ENCODE measurements around the gene SSBP4. TPM values are rescaled to one million over a fixed set of nuclear protein-coding genes. Genes with fewer than 3 reads are reported as not detected.
A peak's percentile ranks its signal among the peaks of the same experiment; 100 is the strongest.

The SSBP4 gene
- total RNA-seq, 1 donor from 2014 or later: 233 TPM

DNA sequence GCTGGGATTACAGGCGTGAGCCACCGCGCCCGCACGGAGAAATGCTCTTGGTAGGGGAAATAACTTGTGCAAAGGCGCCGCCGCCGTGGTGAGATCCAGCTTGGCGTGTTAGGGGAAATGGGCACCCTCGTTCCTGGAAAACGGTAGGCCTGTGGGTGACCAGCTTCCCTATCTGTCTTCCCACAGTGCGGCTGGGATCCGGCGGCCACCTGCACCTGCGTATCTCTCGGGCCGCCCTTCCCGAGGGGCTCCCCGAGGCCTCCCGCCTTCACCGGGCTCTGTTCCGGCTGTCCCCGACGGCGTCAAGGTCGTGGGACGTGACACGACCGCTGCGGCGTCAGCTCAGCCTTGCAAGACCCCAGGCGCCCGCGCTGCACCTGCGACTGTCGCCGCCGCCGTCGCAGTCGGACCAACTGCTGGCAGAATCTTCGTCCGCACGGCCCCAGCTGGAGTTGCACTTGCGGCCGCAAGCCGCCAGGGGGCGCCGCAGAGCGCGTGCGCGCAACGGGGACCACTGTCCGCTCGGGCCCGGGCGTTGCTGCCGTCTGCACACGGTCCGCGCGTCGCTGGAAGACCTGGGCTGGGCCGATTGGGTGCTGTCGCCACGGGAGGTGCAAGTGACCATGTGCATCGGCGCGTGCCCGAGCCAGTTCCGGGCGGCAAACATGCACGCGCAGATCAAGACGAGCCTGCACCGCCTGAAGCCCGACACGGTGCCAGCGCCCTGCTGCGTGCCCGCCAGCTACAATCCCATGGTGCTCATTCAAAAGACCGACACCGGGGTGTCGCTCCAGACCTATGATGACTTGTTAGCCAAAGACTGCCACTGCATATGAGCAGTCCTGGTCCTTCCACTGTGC is 30.9 kb upstream of the SSBP4 start:
- Histone ChIP-seq H3K4me1 (peaks cover 3 to 16% of the 10 kb centered on the region in 2 donors), H3K27ac (peak overlapping the region in 1 of 2 donors; percentile 19), H3K4me3 (peak overlapping the region; percentile 46 to 47), H3K27me3 (no peaks in the 10 kb centered on the region), H3K9me3 (no peaks in the 10 kb centered on the region), H3K36me3 (no peaks in the 10 kb centered on the region)
- peak in 1 of 2 donors; percentile 87 for DNase-seq (ENCODE audit: low spot score in 2 of 2)
- intact Hi-C loops (cut with DNase I): loop anchor here (1.0 to 2.0 kb wide), 2 partner anchors 22 to 24 kb away; no protein-coding TSS in a partner anchor
- TF ChIP-seq, protein P1, sequence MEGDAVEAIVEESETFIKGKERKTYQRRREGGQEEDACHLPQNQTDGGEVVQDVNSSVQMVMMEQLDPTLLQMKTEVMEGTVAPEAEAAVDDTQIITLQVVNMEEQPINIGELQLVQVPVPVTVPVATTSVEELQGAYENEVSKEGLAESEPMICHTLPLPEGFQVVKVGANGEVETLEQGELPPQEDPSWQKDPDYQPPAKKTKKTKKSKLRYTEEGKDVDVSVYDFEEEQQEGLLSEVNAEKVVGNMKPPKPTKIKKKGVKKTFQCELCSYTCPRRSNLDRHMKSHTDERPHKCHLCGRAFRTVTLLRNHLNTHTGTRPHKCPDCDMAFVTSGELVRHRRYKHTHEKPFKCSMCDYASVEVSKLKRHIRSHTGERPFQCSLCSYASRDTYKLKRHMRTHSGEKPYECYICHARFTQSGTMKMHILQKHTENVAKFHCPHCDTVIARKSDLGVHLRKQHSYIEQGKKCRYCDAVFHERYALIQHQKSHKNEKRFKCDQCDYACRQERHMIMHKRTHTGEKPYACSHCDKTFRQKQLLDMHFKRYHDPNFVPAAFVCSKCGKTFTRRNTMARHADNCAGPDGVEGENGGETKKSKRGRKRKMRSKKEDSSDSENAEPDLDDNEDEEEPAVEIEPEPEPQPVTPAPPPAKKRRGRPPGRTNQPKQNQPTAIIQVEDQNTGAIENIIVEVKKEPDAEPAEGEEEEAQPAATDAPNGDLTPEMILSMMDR (IDR thresholded peaks at IDR 0.05): peak; percentile 99 to 100 (median 100)

DNA sequence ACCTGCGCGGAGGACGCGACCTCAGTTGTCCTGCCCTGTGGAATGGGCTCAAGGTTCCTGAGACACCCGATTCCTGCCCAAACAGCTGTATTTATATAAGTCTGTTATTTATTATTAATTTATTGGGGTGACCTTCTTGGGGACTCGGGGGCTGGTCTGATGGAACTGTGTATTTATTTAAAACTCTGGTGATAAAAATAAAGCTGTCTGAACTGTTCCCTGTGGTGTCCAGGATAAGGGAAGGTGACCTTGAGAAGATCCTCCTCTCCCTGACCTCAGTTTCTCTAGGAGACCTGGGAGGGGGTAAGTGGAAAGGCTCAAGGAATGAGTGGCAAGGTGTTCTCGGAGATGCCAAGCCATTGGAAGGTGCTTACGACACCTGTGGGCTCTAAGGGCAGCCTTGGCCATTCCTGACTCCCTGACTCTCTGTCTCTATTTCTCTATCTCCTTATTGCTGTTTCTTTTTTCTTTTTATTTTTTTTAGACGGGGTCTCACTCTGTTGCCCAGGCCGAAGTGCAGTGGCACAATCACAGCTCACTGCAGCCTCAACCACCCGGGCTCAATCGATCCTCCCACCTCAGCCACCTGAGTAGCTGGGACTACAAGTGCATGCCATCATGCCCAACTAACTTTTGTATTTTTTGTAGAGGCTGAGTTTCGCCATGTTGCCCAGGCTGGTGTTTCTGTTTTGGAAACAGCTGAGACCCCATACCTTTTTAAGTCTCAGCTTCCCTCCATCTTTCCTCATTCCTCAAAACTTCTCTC is 30.1 kb upstream of the SSBP4 start:
- Histone ChIP-seq H3K27ac (peak overlapping the region in 1 of 2 donors; percentile 19), H3K4me3 (peak overlapping the region in 1 of 2 donors; percentile 46), H3K27me3 (no peaks in the 10 kb centered on the region), H3K4me1 (peaks cover 3 to 16% of the 10 kb centered on the region in 2 donors), H3K9me3 (no peaks in the 10 kb centered on the region), H3K36me3 (no peaks in the 10 kb centered on the region)
- TF ChIP-seq, protein P1 (IDR thresholded peaks at IDR 0.05): no peak
- intact Hi-C loops (cut with DNase I): loop anchor here (1.0 to 2.0 kb wide), 2 partner anchors 21 to 24 kb away; no protein-coding TSS in a partner anchor
- DNase-seq (ENCODE audit: low spot score in 2 of 2): no peak

DNA sequence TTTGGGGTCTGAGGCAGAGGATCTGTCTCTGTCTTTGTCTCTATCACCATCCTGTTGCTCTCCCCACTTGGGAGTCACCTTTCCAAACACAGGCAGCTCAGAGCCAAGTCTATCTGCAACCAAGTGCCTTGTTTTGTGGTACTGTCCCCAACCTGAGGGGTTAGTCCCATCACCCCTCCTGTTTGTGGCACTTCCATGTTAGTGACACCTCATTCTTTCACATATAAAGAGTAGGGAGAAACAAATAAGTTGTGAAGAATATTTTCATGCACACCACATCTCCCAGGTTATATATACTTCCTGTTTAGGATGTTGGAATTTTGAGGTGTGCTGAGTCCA is 29.5 kb upstream of the SSBP4 start:
- DNase-seq (ENCODE audit: low spot score in 2 of 2): no peak
- TF ChIP-seq, protein P1 (IDR thresholded peaks at IDR 0.05): no peak
- intact Hi-C loops (cut with DNase I): loop anchor here (2.0 kb wide), 1 partner anchor 25 kb away; no protein-coding TSS in a partner anchor
- Histone ChIP-seq H3K36me3 (no peaks in the 10 kb centered on the region), H3K27ac (no peak overlapping the region), H3K4me3 (no peak overlapping the region), H3K9me3 (no peaks in the 10 kb centered on the region), H3K27me3 (no peaks in the 10 kb centered on the region), H3K4me1 (peaks cover 3 to 16% of the 10 kb centered on the region in 2 donors)

DNA sequence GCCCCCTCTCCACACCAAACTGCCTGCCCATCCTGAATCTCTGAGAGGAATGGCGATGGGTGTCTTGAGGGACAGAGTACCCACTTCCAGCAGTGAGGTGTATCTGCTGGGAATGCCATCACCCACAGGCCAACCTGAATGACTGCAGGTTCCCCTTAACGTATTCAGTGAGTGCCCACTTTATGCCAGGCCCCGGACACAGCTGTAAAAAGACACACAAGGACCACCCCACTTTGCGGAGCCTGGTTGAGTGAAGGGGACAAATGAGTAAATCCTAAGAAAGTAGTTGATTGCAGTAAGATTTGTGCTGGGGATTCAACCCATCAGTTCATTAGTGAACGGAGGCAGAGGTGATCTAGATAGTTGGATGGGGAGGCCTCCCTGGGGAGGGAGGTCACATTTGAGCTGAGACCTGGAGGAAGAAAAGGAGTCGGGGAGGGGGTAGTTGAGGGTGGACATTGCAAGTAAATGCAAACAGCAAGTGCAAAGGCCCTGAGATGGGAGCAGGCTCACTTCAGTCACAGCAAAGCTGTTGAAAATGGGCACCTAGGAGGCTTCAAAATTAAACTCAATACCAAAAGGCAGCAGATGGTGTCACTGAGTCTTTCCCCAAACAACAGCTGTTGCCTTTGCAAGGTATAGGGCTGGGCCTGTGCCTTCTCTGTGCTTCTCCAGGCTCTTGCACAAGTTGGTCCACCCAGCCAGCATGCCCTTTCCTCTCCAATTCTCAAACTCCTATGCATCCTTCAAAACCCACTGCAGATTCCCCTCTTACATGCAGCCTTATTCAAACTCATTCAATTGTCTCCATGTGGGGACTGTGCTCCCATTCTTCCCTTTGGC is 28.9 kb upstream of the SSBP4 start:
- TF ChIP-seq, protein P1 (IDR thresholded peaks at IDR 0.05): no peak
- Histone ChIP-seq H3K36me3 (no peaks in the 10 kb centered on the region), H3K27ac (no peak overlapping the region), H3K27me3 (no peaks in the 10 kb centered on the region), H3K4me3 (no peak overlapping the region), H3K9me3 (no peaks in the 10 kb centered on the region), H3K4me1 (peaks cover 3 to 16% of the 10 kb centered on the region in 2 donors)
- intact Hi-C loops (cut with DNase I): no loop called here
- no peak for DNase-seq (ENCODE audit: low spot score in 2 of 2)

DNA sequence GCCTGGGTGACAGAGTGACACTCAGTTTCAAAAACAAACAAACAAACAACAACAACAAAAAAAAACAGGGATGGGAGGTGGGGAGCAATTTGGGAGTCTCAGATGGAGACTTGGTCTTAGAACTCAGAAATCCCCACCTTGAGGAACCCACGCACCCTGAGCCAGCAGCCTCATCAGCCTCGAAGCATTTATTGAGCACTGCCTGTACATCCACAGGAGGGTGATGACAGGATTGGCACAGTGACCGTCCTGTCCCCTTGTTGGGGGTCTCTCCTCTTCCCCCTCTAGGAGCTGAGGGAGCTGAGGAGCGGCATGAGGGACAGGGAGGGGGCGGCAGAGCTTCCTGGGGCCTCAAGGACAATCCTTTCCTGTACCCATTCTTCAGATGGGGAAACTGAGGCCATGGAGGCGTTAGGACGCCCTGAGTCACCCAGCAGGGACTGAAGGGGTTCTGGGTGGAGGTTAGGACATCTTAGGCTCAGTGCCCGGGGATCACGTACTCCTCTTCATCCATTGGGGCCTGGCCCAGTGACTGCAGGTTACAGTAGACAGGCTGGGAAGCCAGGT is 27.6 kb upstream of the SSBP4 start:
- intact Hi-C loops (cut with DNase I): no loop called here
- peaks cover 3 to 11% of the 10 kb centered on the region in 2 donors for H3K4me1 ChIP-seq
- no peak for DNase-seq (ENCODE audit: low spot score in 2 of 2)
- no peaks in the 10 kb centered on the region for H3K9me3 ChIP-seq
- TF ChIP-seq, protein P1 (IDR thresholded peaks at IDR 0.05): no peak
- H3K36me3 ChIP-seq: no peaks in the 10 kb centered on the region
- H3K27ac ChIP-seq: no peak overlapping the region
- no peak overlapping the region for H3K4me3 ChIP-seq
- H3K27me3 ChIP-seq: no peaks in the 10 kb centered on the region
